ENCODE results near the gene SH3D19.
"Not testable (repeated sequence)": the region's sequence is repeated elsewhere in the genome, so short reads cannot be mapped to it uniquely, and the experiment has no call there.

Gene SH3D19

DNA sequence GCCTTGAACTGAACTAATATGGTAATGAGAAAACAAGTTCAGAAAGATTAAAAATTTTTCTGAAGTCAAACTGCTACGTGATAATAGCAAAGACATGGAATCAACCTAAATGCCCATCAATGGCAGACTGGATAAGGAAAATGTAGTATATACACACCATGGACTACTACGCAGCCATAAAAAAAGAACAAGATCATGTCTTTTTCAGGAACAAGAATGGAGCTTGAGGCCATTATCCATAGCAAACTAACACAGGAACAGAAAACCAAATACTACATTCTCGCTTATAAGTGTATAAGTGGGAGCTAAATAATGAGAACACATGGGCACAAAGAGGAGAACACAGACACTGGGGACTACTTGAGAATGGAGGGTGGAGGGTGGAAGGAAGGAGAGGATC lies 230.3 kb downstream of the SH3D19 start:
- H3K27ac ChIP-seq, result no peak overlapping the region
- TF ChIP-seq, protein P1, sequence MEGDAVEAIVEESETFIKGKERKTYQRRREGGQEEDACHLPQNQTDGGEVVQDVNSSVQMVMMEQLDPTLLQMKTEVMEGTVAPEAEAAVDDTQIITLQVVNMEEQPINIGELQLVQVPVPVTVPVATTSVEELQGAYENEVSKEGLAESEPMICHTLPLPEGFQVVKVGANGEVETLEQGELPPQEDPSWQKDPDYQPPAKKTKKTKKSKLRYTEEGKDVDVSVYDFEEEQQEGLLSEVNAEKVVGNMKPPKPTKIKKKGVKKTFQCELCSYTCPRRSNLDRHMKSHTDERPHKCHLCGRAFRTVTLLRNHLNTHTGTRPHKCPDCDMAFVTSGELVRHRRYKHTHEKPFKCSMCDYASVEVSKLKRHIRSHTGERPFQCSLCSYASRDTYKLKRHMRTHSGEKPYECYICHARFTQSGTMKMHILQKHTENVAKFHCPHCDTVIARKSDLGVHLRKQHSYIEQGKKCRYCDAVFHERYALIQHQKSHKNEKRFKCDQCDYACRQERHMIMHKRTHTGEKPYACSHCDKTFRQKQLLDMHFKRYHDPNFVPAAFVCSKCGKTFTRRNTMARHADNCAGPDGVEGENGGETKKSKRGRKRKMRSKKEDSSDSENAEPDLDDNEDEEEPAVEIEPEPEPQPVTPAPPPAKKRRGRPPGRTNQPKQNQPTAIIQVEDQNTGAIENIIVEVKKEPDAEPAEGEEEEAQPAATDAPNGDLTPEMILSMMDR (conservative IDR thresholded peaks at IDR 0.05), result no peak
- no peak for TF ChIP-seq ZFX (IDR thresholded peaks at IDR 0.05)

DNA sequence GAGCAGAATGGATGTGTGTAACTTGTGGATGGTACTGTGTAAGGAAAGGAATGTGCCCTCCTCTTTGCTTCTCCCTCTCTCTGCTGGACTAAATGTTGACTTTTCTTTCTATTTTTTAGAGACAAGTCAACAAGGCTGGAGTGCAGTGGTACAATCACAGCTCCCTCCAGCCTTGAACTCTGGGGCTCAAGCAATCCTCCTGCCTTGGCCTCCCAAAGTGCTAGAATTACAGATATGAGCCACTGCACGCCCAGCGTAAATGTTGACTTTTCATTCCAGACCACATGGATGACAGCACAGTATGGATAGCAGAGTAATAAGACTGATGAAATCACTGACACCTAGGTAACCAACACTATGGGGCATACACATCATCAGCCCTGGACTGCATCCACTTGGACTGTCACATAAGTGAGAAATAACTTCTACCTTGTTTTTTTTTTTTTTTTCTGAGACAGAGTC lies 231.1 kb downstream of the SH3D19 start:
- no peak overlapping the region for H3K27ac ChIP-seq
- no peak for TF ChIP-seq ZFX (IDR thresholded peaks at IDR 0.05)
- TF ChIP-seq, protein P1 (conservative IDR thresholded peaks at IDR 0.05), result no peak

DNA sequence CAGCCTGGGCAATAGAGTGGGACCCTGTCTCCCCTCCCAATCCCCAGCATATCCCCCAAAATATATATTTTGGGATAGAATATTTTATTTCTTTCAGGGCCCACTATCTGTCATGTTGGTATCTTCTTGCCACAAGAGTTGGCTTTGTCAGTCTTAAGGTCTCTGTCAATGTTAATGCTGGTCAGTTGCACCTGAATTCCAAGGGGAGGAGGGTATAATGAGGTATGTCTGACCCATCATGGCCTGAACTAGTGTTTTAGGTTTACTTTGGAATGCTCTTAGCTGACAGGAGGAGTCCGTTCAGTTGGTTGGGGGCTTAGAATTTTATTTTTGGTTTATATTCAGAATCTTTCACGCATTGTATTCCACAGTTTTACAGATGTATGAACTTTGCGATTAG lies 232.2 kb downstream of the SH3D19 start:
- no peak for TF ChIP-seq ZFX (IDR thresholded peaks at IDR 0.05)
- TF ChIP-seq, protein P1 (conservative IDR thresholded peaks at IDR 0.05), result no peak
- H3K27ac ChIP-seq, result no peak overlapping the region

DNA sequence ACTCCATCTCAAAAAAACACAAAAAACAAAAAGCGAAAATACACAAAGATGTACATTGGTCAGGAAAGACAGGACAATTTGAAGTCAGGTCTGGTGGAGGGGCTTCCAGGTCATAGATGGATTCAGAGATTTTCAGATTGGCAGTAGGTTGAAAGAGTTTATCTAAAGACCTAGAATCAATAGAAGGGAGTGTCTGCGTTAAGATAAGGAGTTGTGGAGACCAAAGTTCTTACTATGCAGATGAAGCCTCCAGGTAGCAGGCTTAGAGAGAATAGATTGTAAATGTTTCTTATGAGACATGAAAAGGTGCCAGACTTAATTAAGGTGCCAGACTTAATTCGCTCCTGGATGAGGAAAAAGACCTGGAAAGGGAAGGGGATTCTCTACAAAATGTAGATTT lies 232.9 kb downstream of the SH3D19 start:
- TF ChIP-seq ZFX (IDR thresholded peaks at IDR 0.05), result no peak
- TF ChIP-seq, protein P1 (conservative IDR thresholded peaks at IDR 0.05), result no peak
- no peak overlapping the region for H3K27ac ChIP-seq

DNA sequence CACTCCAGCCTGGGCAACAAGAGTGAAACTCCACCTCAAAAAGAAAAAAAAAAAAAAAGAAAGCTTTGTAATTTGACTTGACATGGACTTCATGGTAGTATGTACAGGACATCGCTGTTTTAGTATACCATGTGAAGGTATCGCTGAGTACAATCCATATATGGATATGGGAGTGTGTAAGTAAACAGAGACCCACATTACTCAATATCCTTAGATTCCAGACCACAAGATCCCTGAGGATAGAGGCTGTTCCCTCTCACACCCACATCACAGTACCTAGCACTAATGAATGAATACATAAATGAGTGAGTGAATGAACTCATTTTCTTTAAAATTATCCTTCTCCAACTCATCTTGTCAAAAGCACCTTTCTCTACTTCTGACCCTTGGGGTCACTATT lies 234.4 kb downstream of the SH3D19 start:
- TF ChIP-seq, protein P1 (conservative IDR thresholded peaks at IDR 0.05), result no peak
- no peak for TF ChIP-seq ZFX (IDR thresholded peaks at IDR 0.05)

DNA sequence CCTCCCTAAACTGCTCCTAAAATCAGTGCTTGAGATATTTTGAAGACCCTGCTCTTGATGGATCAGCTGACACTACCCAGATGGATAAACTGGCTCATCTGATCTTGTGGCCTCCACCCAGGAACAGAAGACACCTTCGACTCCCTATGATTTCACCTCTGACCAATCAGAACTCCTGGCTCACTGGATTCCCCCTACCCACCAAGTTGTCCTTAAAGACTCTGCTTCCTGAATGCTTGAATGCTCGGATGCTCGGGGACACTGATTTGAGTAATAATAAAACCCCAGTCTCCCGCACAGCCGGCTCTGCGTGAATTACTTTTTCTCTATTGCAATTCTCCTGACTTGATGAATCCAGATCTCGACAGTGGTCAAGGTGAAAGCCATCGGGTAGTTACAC lies 237.9 kb downstream of the SH3D19 start:
- TF ChIP-seq ZFX (IDR thresholded peaks at IDR 0.05), result no peak
- TF ChIP-seq, protein P1 (conservative IDR thresholded peaks at IDR 0.05), result no peak
- H3K27ac ChIP-seq, result no peak overlapping the region

More for the DNA sequence above, 234.4 kb downstream of the SH3D19 start:
- no peak overlapping the region for H3K27ac ChIP-seq

DNA sequence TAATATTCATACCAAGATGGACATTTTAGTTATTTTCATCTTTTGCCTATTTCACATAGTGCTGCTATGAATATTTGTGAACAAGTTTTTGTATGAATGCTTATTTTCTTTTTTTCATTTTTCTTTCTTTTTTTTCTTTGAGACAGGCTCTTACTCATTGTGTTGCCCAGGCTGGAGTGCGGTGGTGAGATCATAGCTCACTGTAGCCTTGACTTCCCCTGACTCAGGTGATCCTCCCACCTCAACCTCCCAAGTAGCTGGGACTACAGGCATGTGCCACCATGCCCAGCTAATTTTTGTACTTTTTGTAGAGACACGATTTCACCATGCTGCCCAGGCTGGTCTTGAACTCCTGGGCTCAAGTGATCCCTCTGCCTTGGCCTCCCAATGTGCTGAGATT lies 247.4 kb downstream of the SH3D19 start:
- not testable (repeated sequence) for H3K27ac ChIP-seq

DNA sequence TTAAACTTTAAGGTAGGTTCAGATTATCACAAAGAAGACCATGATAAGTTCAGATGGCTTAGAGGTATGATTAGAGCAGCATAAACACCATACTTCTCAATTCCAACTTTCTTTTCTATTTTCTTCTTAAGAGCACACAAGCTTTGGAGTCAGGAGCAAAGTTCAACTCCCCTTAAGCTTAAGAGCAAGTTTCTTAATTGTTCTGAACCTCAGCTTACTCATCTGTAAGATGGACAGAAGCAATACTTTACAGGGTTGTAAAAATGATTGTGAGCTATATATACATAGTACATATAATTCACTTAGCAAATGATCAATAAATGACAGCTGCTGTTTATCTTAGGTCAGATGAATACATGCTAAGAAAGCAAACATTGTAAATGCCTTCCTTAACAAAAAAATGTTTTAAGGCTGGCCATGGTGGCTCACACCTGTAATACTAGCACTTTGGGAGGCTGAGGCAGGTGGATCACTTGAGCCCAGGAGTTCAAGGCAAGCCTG lies 250.9 kb downstream of the SH3D19 start:
- H3K27ac ChIP-seq, result no peak overlapping the region
- TF ChIP-seq, protein P1 (conservative IDR thresholded peaks at IDR 0.05), result no peak
- no peak for TF ChIP-seq ZFX (IDR thresholded peaks at IDR 0.05)
